Thyroid gland (tissue), 4 donors: Measurements from ENCODE around the gene TRIM37. TPM values are rescaled to one million over a fixed set of nuclear protein-coding genes. Genes with fewer than 3 reads are reported as not detected.

ENCODE experiments used
- DNase-seq, 2 donors: peaks; one replicate each; pipeline ENCODE4 v3.0.0-alpha.2; 2019
- H3K27ac ChIP-seq, 3 donors: fragments of 200-600 bp; sonication (generic); 1 replicate in 2 of 3; 2 replicates in 1 of 3; pipeline ENCODE4 v1.5.1; 2016 to 2019; ENCODE audit warnings: mild to moderate bottlenecking in 1 of 3, moderate library complexity in 1 of 3
- H3K27me3 ChIP-seq: fragments of 200-600 bp; sonication (generic); one replicate; pipeline ENCODE4 v1.5.1; 2019
- H3K36me3 ChIP-seq, 2 donors: fragments of 200-600 bp; sonication (generic); one replicate each; pipeline ENCODE4 v1.5.1; 2016 to 2019
- H3K4me1 ChIP-seq, 2 donors: fragments of 200-600 bp; sonication (generic); one replicate each; pipeline ENCODE4 v1.5.1; 2017 to 2019
- H3K4me3 ChIP-seq, 3 donors: fragments of 200-600 bp; sonication (generic); replicated peaks in 1 of 3; 1 replicate in 2 of 3; 2 replicates in 1 of 3; pipeline ENCODE4 v1.5.1; 2016; ENCODE audit warnings: mild to moderate bottlenecking in 1 of 3
- H3K9me3 ChIP-seq: fragments of 200-600 bp; sonication (generic); one replicate; pipeline ENCODE4 v1.5.1; 2017
- CTCF ChIP-seq, 6 experiments: fragments of 200-600 bp in 3 of 6; fragments of 450-650 bp in 3 of 6; sonication (generic) in 3 of 6; IDR thresholded peaks; one replicate each; pipeline ENCODE4 v1.5.1; 2016 to 2019; ENCODE audit warnings: antibody characterized with exemption in 6 of 6, mild to moderate bottlenecking in 2 of 6, inconsistent platforms in 1 of 6, moderate library complexity in 1 of 6
- POLR2A ChIP-seq, 2 donors: fragments of 450-650 bp; IDR thresholded peaks; one replicate each; pipeline ENCODE4 v1.6.1; 2017; ENCODE audit warnings: antibody characterized with exemption in 2 of 2, mild to moderate bottlenecking in 2 of 2, moderate library complexity in 1 of 2
- WGBS, 2 donors: methylation state at CpG; one replicate each; pipeline ENCODE4 v1.1.5; 2017; 5-methylcytosine and 5-hydroxymethylcytosine counted together
- intact Hi-C: fragments of 100-400 bp; cut with DNase I; formaldehyde crosslinking; loops from one replicate; pipeline ENCODE4 v1.15.1; 2023
- total RNA-seq, 4 donors: library from RNA; depleted of rRNA; stranded (reverse); fragments of >200 nt; gene quantifications; one replicate each; pipeline ENCODE4 v1.2.3, GENCODE V29; 2016

TRIM37 gene
- total RNA-seq, 4 donors from 2014 or later, result 30.2 to 46.8 (median 34.2) TPM

DNA sequence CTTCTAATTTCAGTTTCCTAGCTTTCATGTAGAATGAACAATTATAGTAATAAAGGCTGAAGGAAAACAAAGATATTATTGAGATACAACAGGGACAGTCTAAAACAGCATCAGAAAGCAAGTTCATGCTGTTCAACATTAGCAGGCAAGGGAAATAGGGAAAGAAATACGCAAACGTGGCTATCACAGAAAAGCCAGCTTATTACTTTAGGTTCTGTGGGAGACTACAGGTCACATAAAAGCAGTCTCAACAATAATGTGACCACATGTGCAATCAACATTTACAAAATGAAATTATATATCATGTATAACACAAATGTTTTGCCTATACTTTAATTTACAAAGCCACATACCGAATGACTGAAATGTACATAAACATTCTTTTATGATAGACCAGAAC, 4.9 kb upstream of the TRIM37 start:
- no peaks in the 10 kb centered on the region for H3K9me3 ChIP-seq
- 91 to 92% methylated on average over 3 of the region's 3 CpGs for WGBS, 2 donors
- H3K36me3 ChIP-seq, result no peaks in the 10 kb centered on the region
- intact Hi-C loops, result no loop called here
- peaks cover 3 to 6% of the 10 kb centered on the region in 2 donors for H3K4me1 ChIP-seq
- no peak overlapping the region for H3K27ac ChIP-seq
- no peak for DNase-seq
- no peak for TF ChIP-seq CTCF (IDR thresholded peaks at IDR 0.05)
- TF ChIP-seq POLR2A (IDR thresholded peaks at IDR 0.05), result no peak
- H3K27me3 ChIP-seq, result no peaks in the 10 kb centered on the region
- no peak overlapping the region for H3K4me3 ChIP-seq

DNA sequence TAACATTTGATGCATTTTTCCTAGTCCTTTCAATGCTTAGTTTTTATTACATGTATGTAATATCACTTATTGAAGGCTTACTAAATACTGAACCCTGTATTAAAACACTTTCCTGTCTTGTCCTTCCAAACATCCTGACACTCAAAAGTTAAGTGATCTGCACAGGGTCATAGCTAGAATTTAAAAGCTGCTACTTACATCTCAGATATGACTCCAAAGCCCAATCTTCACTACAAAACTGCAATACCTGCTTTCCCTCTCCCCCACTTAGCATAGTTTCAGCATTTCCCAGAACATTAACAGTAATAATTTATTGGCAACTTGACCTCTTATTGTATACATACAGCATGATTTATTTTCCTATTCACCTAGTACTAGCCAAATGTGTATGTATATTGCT, 4.3 kb upstream of the TRIM37 start:
- no peaks in the 10 kb centered on the region for H3K27me3 ChIP-seq
- no peak overlapping the region for H3K4me3 ChIP-seq
- peaks cover 3 to 6% of the 10 kb centered on the region in 2 donors for H3K4me1 ChIP-seq
- H3K36me3 ChIP-seq, result no peaks in the 10 kb centered on the region
- intact Hi-C loops, result no loop called here
- H3K9me3 ChIP-seq, result no peaks in the 10 kb centered on the region
- TF ChIP-seq POLR2A (IDR thresholded peaks at IDR 0.05) (no peak), CTCF (IDR thresholded peaks at IDR 0.05) (no peak)
- no peak overlapping the region for H3K27ac ChIP-seq
- DNase-seq, result no peak

- Histone ChIP-seq H3K27ac (no peak overlapping the region), H3K27me3 (no peaks in the 10 kb centered on the region), H3K36me3 (no peaks in the 10 kb centered on the region), H3K4me1 (peaks cover 10 to 16% of the 10 kb centered on the region in 2 donors), H3K4me3 (no peak overlapping the region), H3K9me3 (no peaks in the 10 kb centered on the region)
- TF ChIP-seq POLR2A (IDR thresholded peaks at IDR 0.05) (no peak), CTCF (IDR thresholded peaks at IDR 0.05) (no peak)
- intact Hi-C loops, result loop anchor here (10.0 kb wide), 1 partner anchor 46 kb away; the partner anchor contains the start of genes PRR11 and SKA2
- DNase-seq, result no peak
- WGBS, 2 donors, result 80 to 90% methylated on average over 7 of the region's 7 CpGs
These were observed 1.9 kb upstream of the TRIM37 start for GRCh38 chr17:59108400-59109102.

DNA sequence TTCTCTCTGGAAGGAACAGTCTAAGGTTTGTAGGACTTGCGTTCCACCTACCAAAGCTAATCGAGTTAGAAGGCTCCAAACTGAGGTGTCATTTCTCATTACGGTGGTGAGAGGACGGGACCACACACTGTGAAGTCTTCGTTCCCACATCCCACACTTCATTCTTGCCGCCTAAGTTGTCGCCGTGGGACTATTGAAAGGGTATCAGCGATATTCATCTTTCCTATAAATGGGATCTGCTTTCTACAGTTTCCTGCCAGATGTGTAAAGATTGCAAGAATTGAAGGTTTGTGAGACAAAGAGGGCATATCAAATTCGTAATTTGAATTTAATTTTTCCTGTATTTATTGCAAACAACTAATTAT, 608 bp upstream of the TRIM37 start:
- no peaks in the 10 kb centered on the region for H3K27me3 ChIP-seq
- no peaks in the 10 kb centered on the region for H3K9me3 ChIP-seq
- no peaks in the 10 kb centered on the region for H3K36me3 ChIP-seq
- peak overlapping the region in 2 of 3 donors; percentile 12 to 85 for H3K27ac ChIP-seq
- peaks cover 10 to 16% of the 10 kb centered on the region in 2 donors for H3K4me1 ChIP-seq
- DNase-seq, result no peak
- intact Hi-C loops, result loop anchor here (10.0 kb wide), 1 partner anchor 48 kb away; the partner anchor contains the start of genes PRR11 and SKA2
- H3K4me3 ChIP-seq, result peak overlapping the region; percentile 15 to 84 (median 58)
- WGBS, 2 donors, result 4 to 6% methylated on average over 10 of the region's 10 CpGs
- TF ChIP-seq POLR2A (IDR thresholded peaks at IDR 0.05) (no peak), CTCF (IDR thresholded peaks at IDR 0.05) (no peak)

GRCh38 chr17:59105852-59106462, 723 bp downstream of the TRIM37 start:
- WGBS, 2 donors, result 0 to 2% methylated on average over 6 to 16 of the region's 18 CpGs
- no peak for TF ChIP-seq CTCF (IDR thresholded peaks at IDR 0.05)
- TF ChIP-seq POLR2A (IDR thresholded peaks at IDR 0.05), result no peak
- Histone ChIP-seq H3K9me3 (no peaks in the 10 kb centered on the region), H3K4me3 (peak overlapping the region; percentile 45 to 84 (median 80)), H3K27ac (peak overlapping the region; percentile 30 to 85 (median 79)), H3K27me3 (no peaks in the 10 kb centered on the region), H3K4me1 (peaks cover 10 to 16% of the 10 kb centered on the region in 2 donors), H3K36me3 (no peaks in the 10 kb centered on the region)
- intact Hi-C loops, result loop anchor here (10.0 kb wide), 1 partner anchor 49 kb away; the partner anchor contains the start of genes PRR11 and SKA2
- peak; percentile 80 to 84 for DNase-seq
